HG02884 (cell line): Measurements from ENCODE around the gene NRCAM.

Experiments
- ATAC-seq: cut with Tn5 transposase; IDR thresholded peaks from one replicate; pipeline ENCODE4 v1.9.1; 2021; ENCODE audit warnings: mild to moderate bottlenecking, moderate library complexity; ENCODE audit not compliant: unreplicated experiment

Gene NRCAM

GRCh38 chr7:108252177-108252576 lies 204.1 kb downstream of the NRCAM start:
- ATAC-seq = no peak

- no peak for ATAC-seq
Observed at GRCh38 chr7:108251700-108252099, 204.5 kb downstream of the NRCAM start.

- no peak for ATAC-seq
Observed at GRCh38 chr7:108249453-108249852, 206.8 kb downstream of the NRCAM start.

- no peak for ATAC-seq
Observed at GRCh38 chr7:108248821-108249220, 207.4 kb downstream of the NRCAM start.

- no peak for ATAC-seq
Observed at GRCh38 chr7:108248418-108248817, 207.8 kb downstream of the NRCAM start.

GRCh38 chr7:108247614-108248013 lies 208.6 kb downstream of the NRCAM start:
- no peak for ATAC-seq

- peak; percentile 78 for ATAC-seq
Observed at GRCh38 chr7:108246227-108246837, 209.9 kb downstream of the NRCAM start.

- no peak for ATAC-seq
Observed at GRCh38 chr7:108245523-108246226, 210.6 kb downstream of the NRCAM start.

GRCh38 chr7:108244110-108244509 lies 212.1 kb downstream of the NRCAM start:
- ATAC-seq = no peak

GRCh38 chr7:108239501-108240225 lies 216.6 kb downstream of the NRCAM start:
- ATAC-seq = no peak

- ATAC-seq = no peak
Observed at GRCh38 chr7:108236681-108237415, 219.4 kb downstream of the NRCAM start.

- no peak for ATAC-seq
Observed at GRCh38 chr7:108235451-108236061, 220.7 kb downstream of the NRCAM start.

- ATAC-seq = no peak
Observed at GRCh38 chr7:108234971-108235450, 221.2 kb downstream of the NRCAM start.

- ATAC-seq = no peak
Observed at GRCh38 chr7:108234281-108234680, 222.0 kb downstream of the NRCAM start.

GRCh38 chr7:108232076-108232475 lies 224.2 kb downstream of the NRCAM start:
- ATAC-seq = no peak

GRCh38 chr7:108231221-108231620 lies 225.0 kb downstream of the NRCAM start:
- ATAC-seq = no peak

GRCh38 chr7:108227366-108227765 lies 228.9 kb downstream of the NRCAM start:
- ATAC-seq = no peak

GRCh38 chr7:108226816-108227299 lies 229.4 kb downstream of the NRCAM start:
- no peak for ATAC-seq

- no peak for ATAC-seq
Observed at GRCh38 chr7:108225531-108226181, 230.6 kb downstream of the NRCAM start.

- no peak for ATAC-seq
Observed at GRCh38 chr7:108224387-108224786, 231.8 kb downstream of the NRCAM start.
